KOPT-K1 (cell line): ENCODE data around the gene PXDC1.

Experiments
- H3K27ac ChIP-seq: fragments of 200-600 bp; sonication (generic); 2 replicates; pipeline ENCODE4 v1.5.1; 2016; ENCODE audit warnings: antibody characterized with exemption, mild to moderate bottlenecking, low read depth, low read length; ENCODE audit not compliant: poor library complexity, severe bottlenecking
- H3K36me3 ChIP-seq: fragments of 200-600 bp; sonication (generic); 2 replicates; pipeline ENCODE4 v1.5.1; 2017; ENCODE audit warnings: antibody characterized with exemption, mild to moderate bottlenecking, low read length, moderate library complexity; ENCODE audit not compliant: insufficient read depth
- H3K9me3 ChIP-seq: fragments of 200-600 bp; sonication (generic); 2 replicates; pipeline ENCODE4 v1.5.1; 2017; ENCODE audit warnings: antibody characterized with exemption, low read length, mild to moderate bottlenecking; ENCODE audit not compliant: insufficient read depth, poor library complexity, severe bottlenecking

The PXDC1 gene

GRCh38 chr6:3738381-3739131, 13.0 kb downstream of the PXDC1 start:
- Histone ChIP-seq H3K27ac (no peak overlapping the region), H3K36me3 (no peaks in the 10 kb centered on the region), H3K9me3 (peaks cover 6% of the 10 kb centered on the region)

- Histone ChIP-seq H3K9me3 (peaks cover 6% of the 10 kb centered on the region), H3K36me3 (no peaks in the 10 kb centered on the region), H3K27ac (no peak overlapping the region)
Measured at GRCh38 chr6:3737831-3738210, 13.7 kb downstream of the PXDC1 start.

GRCh38 chr6:3737149-3737830, 14.2 kb downstream of the PXDC1 start:
- H3K9me3 ChIP-seq, result peaks cover 6% of the 10 kb centered on the region
- H3K36me3 ChIP-seq, result no peaks in the 10 kb centered on the region
- H3K27ac ChIP-seq, result no peak overlapping the region

GRCh38 chr6:3735029-3735605, 16.4 kb downstream of the PXDC1 start:
- Histone ChIP-seq H3K27ac (no peak overlapping the region), H3K9me3 (peaks cover 6% of the 10 kb centered on the region), H3K36me3 (no peaks in the 10 kb centered on the region)

- Histone ChIP-seq H3K9me3 (peaks cover 6% of the 10 kb centered on the region), H3K36me3 (no peaks in the 10 kb centered on the region), H3K27ac (no peak overlapping the region)
Measured at GRCh38 chr6:3734023-3734422, 17.5 kb downstream of the PXDC1 start.

- no peak overlapping the region for H3K27ac ChIP-seq
- H3K9me3 ChIP-seq, result peaks cover 6% of the 10 kb centered on the region
- no peaks in the 10 kb centered on the region for H3K36me3 ChIP-seq
Measured at GRCh38 chr6:3733321-3733925, 18.1 kb downstream of the PXDC1 start.

- H3K9me3 ChIP-seq, result peaks cover 6% of the 10 kb centered on the region
- H3K27ac ChIP-seq, result no peak overlapping the region
- H3K36me3 ChIP-seq, result no peaks in the 10 kb centered on the region
Measured at GRCh38 chr6:3732345-3733141, 19.0 kb downstream of the PXDC1 start.

GRCh38 chr6:3731700-3732099, 19.8 kb downstream of the PXDC1 start:
- H3K9me3 ChIP-seq, result peaks cover 6% of the 10 kb centered on the region
- no peak overlapping the region for H3K27ac ChIP-seq
- no peaks in the 10 kb centered on the region for H3K36me3 ChIP-seq

- Histone ChIP-seq H3K36me3 (no peaks in the 10 kb centered on the region), H3K27ac (no peak overlapping the region), H3K9me3 (peaks cover under 1% of the 10 kb centered on the region)
Measured at GRCh38 chr6:3729603-3730344, 21.7 kb downstream of the PXDC1 start.

- no peak overlapping the region for H3K27ac ChIP-seq
- H3K36me3 ChIP-seq, result no peaks in the 10 kb centered on the region
- H3K9me3 ChIP-seq, result no peaks in the 10 kb centered on the region
Measured at GRCh38 chr6:3727593-3728108, 23.9 kb downstream of the PXDC1 start.

- H3K9me3 ChIP-seq, result no peaks in the 10 kb centered on the region
- no peak overlapping the region for H3K27ac ChIP-seq
- H3K36me3 ChIP-seq, result no peaks in the 10 kb centered on the region
Measured at GRCh38 chr6:3727036-3727435, 24.5 kb downstream of the PXDC1 start.

GRCh38 chr6:3726421-3726820, 25.1 kb downstream of the PXDC1 start:
- no peak overlapping the region for H3K27ac ChIP-seq
- no peaks in the 10 kb centered on the region for H3K9me3 ChIP-seq

GRCh38 chr6:3725145-3726047, 26.1 kb downstream of the PXDC1 start:
- H3K9me3 ChIP-seq, result no peaks in the 10 kb centered on the region
- no peaks in the 10 kb centered on the region for H3K36me3 ChIP-seq
- no peak overlapping the region for H3K27ac ChIP-seq

More at GRCh38 chr6:3726421-3726820, 25.1 kb downstream of the PXDC1 start:
- H3K36me3 ChIP-seq, result no peaks in the 10 kb centered on the region
